Measurements from ENCODE around the gene SLC37A1. TPM values are rescaled to one million over a fixed set of nuclear protein-coding genes. Genes with fewer than 3 reads are reported as not detected.

SLC37A1 gene
- total and polyA plus RNA-seq, 9 of the 15 experiments (the other 6 are each of a cell fraction or from before 2014, with no cell fraction given) = 0.06 to 3.4 (median 0.40) TPM

DNA sequence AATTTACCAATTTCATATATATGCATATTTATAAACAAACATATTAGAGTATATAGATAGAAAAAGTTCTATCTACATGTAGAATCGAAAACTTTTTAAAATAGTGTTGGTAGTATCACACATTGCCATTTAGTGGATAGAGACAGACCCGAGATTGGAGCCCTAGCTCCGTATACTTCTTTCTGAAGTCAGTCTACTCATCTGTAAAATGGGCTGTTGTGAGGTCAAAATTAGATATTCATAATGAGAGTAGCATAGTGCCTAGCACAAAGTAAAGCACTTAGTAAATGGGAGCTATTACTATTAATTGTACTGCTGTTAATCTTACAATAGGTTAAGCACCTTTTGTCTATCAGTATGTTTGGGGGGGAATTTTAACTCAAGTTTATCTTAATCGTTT, 13.4 kb upstream of the SLC37A1 start (continued):
- TF ChIP-seq MGA (IDR thresholded peaks at IDR 0.05) (no peak), PRDM10 (IDR thresholded peaks at IDR 0.05; ENCODE audit: partially characterized antibody) (no peak), GTF2E2 (tag; IDR thresholded peaks at IDR 0.05) (no peak), MCM5 (IDR thresholded peaks at IDR 0.05; ENCODE audit: low read depth) (no peak), PPARD (CRISPR knock-in tag; IDR thresholded peaks at IDR 0.05) (no peak), BCOR (IDR thresholded peaks at IDR 0.05) (peak; percentile 90), ZNF316 (IDR thresholded peaks at IDR 0.05) (no peak), THRA (IDR thresholded peaks at IDR 0.05) (no peak), HNRNPH1 (optimal IDR thresholded peaks at IDR 0.05; ENCODE audit: low read depth, low read length) (no peak), HSF4 (CRISPR knock-in tag; IDR thresholded peaks at IDR 0.05; ENCODE audit: borderline replicate concordance) (no peak), RCOR1 (IDR thresholded peaks at IDR 0.05; ENCODE audit: borderline replicate concordance in 1 of 2, low read depth in 2 of 2, low read length in 2 of 2) (0 out of 4 replicates have a peak, but pooled peaks of 1 of the 2 experiments have one; percentile 13), POLR2AphosphoS2 (IDR thresholded peaks at IDR 0.05; ENCODE audit: low read length) (no peak), ADNP (tag; IDR thresholded peaks at IDR 0.05) (peak; percentile 87)

Data from K562 (cell line).